Subcutaneous abdominal adipose tissue (tissue), 5 donors: ENCODE results near the gene ANKRD36.
"Not testable (repeated sequence)": the region's sequence is repeated elsewhere in the genome, so short reads cannot be mapped to it uniquely, and the experiment has no call there.

ENCODE experiments used
- H3K27ac ChIP-seq: one replicate; pipeline ENCODE4 v1.7.0; 2013; ENCODE audit warnings: low read depth, mild to moderate bottlenecking, inconsistent platforms, low read length, moderate library complexity
- H3K27me3 ChIP-seq, 5 donors: one replicate each; pipeline ENCODE4 v1.7.0; 2013; ENCODE audit warnings: low read length in 5 of 5, inconsistent platforms in 1 of 5; ENCODE audit not compliant: control insufficient read depth in 5 of 5, insufficient read depth in 4 of 5
- H3K36me3 ChIP-seq, 5 donors: one replicate each; pipeline ENCODE4 v1.7.0; 2013; ENCODE audit warnings: low read length in 5 of 5; ENCODE audit not compliant: control insufficient read depth in 5 of 5, insufficient read depth in 5 of 5
- H3K4me1 ChIP-seq, 5 donors: one replicate each; pipeline ENCODE4 v1.7.0; 2013; ENCODE audit warnings: low read length in 5 of 5, mild to moderate bottlenecking in 3 of 5, moderate library complexity in 1 of 5; ENCODE audit not compliant: control insufficient read depth in 5 of 5, insufficient read depth in 5 of 5
- H3K4me3 ChIP-seq, 5 donors: one replicate each; pipeline ENCODE4 v1.7.0; 2013; ENCODE audit warnings: low read length in 5 of 5, low read depth in 1 of 5
- H3K9ac ChIP-seq, 5 donors: one replicate each; pipeline ENCODE4 v1.7.0; 2013; ENCODE audit warnings: low read length in 5 of 5, mild to moderate bottlenecking in 4 of 5, moderate library complexity in 3 of 5
- H3K9me3 ChIP-seq, 5 donors: one replicate each; pipeline ENCODE4 v1.7.0; 2013; ENCODE audit warnings: low read length in 5 of 5; ENCODE audit not compliant: control insufficient read depth in 5 of 5
- donor health status: healthy.
- donor health status: healthy.
- donor health status: healthy.
- donor health status: healthy.
- donor health status: healthy.

Gene ANKRD36

DNA sequence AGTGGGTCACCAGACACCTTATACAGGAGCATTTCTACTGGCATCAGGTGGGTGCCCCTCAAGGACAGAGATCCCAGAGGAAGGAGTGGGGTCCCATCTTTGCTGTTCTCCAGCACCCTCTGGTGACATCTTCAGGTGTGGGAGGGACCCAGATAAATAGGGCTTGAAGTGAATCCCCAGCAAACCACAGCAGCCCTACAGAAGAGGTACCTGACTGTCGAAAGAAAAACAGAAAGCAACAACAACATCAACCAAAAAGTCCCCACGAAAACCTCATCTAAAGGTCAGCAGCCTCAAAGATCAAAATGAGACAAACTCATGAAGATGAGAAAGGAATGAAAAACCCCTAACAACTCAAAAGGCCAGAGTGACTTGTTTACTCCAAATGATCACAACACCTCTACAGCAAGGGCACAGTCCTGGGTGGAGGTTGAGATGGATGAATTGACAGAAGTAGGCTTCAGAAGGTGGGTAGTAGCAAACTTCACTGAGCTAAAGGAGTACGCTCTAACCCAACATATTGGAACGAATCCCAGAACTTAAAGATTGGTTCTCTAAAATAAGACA lies 163.4 kb downstream of the ANKRD36 start:
- not testable (repeated sequence) for H3K9me3 ChIP-seq, H3K27ac ChIP-seq, H3K36me3 ChIP-seq, H3K4me3 ChIP-seq, H3K9ac ChIP-seq, H3K4me1 ChIP-seq, H3K27me3 ChIP-seq

DNA sequence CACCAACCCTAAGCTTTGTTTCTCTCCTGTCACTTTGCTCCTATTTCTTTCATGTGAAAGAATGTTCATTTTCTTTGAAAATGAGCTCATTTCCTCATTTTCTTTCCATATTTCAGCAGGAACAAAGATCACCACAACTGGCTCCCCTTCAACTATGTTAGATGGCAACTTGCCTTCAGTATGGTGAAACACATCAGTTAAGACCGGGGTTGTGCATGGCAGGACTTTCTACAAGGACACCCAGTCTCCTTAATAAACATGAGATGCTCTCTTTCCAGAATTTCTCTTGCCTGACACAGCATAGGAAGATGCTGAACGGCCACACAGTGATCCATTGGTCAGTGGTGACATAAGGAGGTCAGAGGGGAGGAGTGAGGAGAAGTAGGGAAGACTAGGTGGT lies 172.2 kb downstream of the ANKRD36 start:
- not testable (repeated sequence) for H3K9me3 ChIP-seq, H3K4me3 ChIP-seq, H3K27ac ChIP-seq, H3K27me3 ChIP-seq, H3K9ac ChIP-seq, H3K36me3 ChIP-seq, H3K4me1 ChIP-seq

DNA sequence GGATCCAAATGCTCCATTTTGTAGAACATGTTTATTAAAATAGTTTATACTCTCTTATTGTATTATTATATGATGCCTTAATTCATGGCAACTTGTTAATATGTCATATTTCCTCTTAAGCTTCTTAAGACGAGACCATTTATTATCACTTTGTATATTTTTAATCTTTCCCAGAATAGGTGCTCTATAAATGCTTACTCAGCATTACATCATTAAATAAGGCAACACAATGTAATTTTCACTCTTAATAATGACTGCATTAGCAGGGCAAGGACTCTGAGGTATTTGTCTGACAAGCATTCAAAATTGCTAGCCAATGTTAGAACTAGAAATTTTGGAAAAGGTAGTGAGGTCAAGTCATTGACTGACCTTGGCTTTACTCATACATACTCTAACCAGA lies 180.7 kb downstream of the ANKRD36 start:
- not testable (repeated sequence) for H3K27ac ChIP-seq, H3K4me1 ChIP-seq, H3K36me3 ChIP-seq, H3K27me3 ChIP-seq, H3K9me3 ChIP-seq, H3K4me3 ChIP-seq, H3K9ac ChIP-seq
